ENCODE results near the gene SCTR.

The SCTR gene

DNA sequence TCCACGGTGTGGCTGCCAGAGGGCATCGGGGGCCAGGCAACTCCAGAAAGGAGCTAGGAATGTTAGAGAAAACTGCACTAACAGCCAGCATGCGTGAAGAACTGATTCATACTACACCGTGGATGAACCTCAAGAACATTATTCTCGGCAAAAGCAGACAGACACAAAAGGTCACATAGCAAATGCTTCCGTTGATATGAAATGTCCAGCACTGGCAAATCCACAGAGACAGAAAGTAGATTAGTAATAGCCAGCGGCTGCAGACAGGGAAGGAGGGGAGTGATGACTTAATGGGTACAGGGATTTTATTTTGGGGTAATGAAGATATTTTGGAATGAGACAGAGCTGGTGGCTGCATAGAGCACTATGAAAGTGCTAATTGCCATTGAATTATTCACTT is 37.4 kb downstream of the SCTR start:
- H3K27me3 Mint-ChIP-seq = no peaks in the 10 kb centered on the region
- no peaks in the 10 kb centered on the region for H3K36me3 Mint-ChIP-seq (ENCODE audit: low read depth)
- no peak for DNase-seq
- no peaks in the 10 kb centered on the region for H3K4me1 Mint-ChIP-seq
- ATAC-seq = no peak
- no peak overlapping the region for H3K27ac Mint-ChIP-seq
- no peak overlapping the region for H3K4me3 Mint-ChIP-seq
- no peaks in the 10 kb centered on the region for H3K9me3 Mint-ChIP-seq

DNA sequence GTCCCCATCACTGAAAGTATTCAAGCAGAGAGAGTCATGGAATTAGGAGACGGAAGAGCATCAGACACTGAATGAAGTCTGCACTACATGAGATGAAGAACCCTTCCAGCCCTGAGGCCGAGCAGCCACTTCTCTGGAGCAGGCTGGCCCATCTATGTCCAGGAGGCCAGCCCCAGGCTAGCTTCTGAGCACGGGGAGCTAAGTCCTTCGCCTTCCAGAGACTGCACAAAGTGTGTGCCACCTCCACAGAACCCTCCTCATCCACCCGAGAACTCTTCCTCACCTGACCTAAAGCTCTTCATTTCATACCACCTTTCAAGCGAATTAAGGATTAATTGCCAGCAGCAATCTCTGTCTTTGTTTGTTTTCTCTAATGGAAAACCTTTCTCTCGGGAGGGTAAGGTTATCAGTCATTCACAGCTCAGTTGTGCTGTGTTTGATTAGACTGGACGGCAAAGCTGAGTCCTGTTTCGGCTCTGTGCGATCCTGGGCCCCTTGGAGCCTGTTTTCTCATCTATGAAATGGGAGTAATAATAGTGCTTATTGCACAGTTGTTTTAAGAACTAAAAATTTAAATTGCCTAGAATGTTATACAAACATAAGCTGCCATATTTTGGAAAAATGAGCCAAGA is 38.0 kb downstream of the SCTR start:
- DNase-seq (no peak), ATAC-seq (no peak)
- H3K9me3 Mint-ChIP-seq = no peaks in the 10 kb centered on the region
- H3K36me3 Mint-ChIP-seq (ENCODE audit: low read depth) = no peaks in the 10 kb centered on the region
- no peak overlapping the region for H3K4me3 Mint-ChIP-seq
- H3K27me3 Mint-ChIP-seq = no peaks in the 10 kb centered on the region
- H3K27ac Mint-ChIP-seq = no peak overlapping the region
- H3K4me1 Mint-ChIP-seq = no peaks in the 10 kb centered on the region

DNA sequence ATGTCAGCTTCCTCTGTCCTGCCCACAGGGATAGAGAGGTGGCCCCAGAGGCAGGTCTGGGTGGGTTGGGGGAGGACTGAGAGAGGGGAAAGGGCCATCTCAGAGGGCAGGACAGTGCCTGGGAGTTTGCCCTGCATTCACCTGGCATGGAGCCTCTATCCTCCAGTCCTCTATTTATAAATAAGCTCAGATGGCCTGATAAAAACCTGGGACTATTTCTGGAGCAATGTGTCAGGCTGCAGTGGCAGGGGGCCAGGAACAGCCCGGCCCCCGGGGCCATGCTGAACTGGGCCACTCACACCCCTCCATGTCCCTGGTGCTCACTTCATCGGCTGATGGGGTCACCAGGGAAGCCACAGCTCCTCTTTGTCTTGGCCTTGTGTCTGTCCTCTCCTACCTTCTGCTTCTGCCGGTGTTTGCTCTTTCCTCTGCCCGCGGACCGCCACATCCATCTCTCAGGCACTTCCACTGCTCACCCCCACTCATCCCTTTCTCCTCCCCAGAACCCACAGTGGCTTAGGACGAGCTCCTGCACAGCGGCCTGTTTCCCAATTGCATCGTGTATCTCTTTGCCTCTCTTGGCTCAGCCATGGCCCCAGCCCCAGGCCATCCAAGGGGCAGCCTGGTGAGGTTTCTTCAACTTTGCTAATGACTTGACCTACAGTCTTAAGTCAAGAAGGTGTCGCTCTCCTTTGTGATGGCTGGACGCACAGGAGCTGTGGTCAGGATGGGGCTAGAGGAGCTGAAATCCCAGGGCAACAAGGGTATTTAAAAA is 38.8 kb downstream of the SCTR start:
- ATAC-seq = no peak
- no peaks in the 10 kb centered on the region for H3K27me3 Mint-ChIP-seq
- no peak for DNase-seq
- no peak overlapping the region for H3K4me3 Mint-ChIP-seq
- no peaks in the 10 kb centered on the region for H3K36me3 Mint-ChIP-seq (ENCODE audit: low read depth)
- H3K4me1 Mint-ChIP-seq = no peaks in the 10 kb centered on the region
- H3K27ac Mint-ChIP-seq = no peak overlapping the region
- no peaks in the 10 kb centered on the region for H3K9me3 Mint-ChIP-seq

DNA sequence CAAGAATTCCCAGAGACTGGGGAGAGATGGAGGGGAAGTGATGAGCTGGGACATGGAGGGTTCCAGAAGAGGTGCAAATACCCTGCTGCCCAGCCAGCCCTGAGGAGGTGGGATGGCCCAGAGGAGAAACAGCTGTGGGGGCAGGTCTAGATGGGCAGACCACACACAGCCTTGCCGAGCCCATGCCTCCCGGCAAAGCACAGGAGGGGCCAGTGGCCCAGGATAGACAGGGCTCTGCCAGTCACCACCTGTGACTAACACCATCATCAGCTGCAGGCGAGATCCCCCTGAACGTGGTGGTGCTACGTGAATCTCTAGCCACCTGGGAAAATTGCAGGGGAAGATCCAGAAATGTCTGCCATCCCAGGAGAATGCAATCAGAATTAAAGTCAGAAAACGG is 39.4 kb downstream of the SCTR start:
- no peak for ATAC-seq
- Mint-ChIP-seq H3K36me3 (ENCODE audit: low read depth) (no peaks in the 10 kb centered on the region), H3K9me3 (no peaks in the 10 kb centered on the region), H3K27ac (no peak overlapping the region), H3K27me3 (no peaks in the 10 kb centered on the region), H3K4me1 (no peaks in the 10 kb centered on the region), H3K4me3 (no peak overlapping the region)
- DNase-seq = no peak

DNA sequence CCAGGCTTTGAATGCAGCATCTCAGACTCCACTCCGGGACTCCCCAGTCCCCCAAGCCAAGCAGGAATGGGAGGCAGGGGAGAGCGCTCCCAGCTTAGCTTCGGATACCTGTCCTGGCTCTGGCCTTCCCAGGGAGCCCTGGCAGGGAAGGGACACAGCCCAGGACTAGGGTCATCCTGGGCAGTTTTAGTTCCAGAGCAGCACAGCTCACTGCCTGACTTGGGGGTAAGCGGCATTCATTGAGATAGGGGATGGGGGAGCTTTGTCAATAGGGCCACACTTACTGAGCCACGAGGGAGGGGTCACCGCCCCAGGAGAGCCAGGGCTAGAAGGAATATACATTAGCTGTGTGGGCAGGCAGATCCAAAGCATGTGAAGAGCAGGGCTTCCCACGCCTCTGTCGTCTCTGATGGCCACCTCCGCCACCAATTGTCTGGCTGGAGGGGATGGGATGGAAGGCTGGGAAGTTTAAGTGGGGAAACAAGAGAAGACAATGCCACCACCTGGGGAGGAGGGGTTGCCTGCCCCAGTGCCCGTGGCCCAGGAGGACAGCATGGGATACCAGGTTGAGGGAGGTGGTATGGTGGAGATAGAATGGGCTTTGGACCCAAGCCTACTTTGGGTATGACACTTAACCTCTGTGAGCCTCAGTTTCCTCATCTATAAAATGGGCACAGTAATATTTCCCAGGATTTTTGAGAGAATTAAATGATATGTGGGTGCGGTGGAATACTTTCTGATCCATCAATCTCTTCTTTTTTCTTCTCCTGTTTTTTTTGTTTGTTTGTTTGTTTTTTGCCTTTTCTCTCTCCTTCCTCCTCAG is 40.2 kb downstream of the SCTR start:
- ATAC-seq (no peak), DNase-seq (no peak)
- Mint-ChIP-seq H3K4me1 (no peaks in the 10 kb centered on the region), H3K9me3 (no peaks in the 10 kb centered on the region), H3K4me3 (no peak overlapping the region), H3K36me3 (ENCODE audit: low read depth) (no peaks in the 10 kb centered on the region), H3K27me3 (no peaks in the 10 kb centered on the region), H3K27ac (no peak overlapping the region)

DNA sequence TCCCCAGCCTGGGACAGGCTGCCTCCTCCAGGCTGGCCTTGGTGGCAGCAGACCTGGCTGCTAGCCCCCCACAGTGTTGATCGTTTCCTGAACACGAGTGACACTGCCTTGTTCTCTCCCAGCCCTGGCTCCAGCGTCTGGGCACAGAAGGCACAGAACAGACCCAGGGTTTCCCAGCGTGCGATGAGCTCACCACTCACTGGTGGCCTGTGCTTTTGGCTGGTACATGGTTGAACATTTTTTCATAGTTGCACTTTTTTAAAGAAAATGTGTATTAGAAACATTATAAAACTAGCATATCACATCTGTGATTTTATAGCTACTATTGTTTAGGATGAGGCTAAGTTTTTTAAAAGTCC is 40.9 kb downstream of the SCTR start:
- Mint-ChIP-seq H3K9me3 (no peaks in the 10 kb centered on the region), H3K4me1 (no peaks in the 10 kb centered on the region), H3K27me3 (no peaks in the 10 kb centered on the region), H3K27ac (no peak overlapping the region), H3K36me3 (ENCODE audit: low read depth) (no peaks in the 10 kb centered on the region), H3K4me3 (no peak overlapping the region)
- no peak for DNase-seq
- ATAC-seq = no peak

DNA sequence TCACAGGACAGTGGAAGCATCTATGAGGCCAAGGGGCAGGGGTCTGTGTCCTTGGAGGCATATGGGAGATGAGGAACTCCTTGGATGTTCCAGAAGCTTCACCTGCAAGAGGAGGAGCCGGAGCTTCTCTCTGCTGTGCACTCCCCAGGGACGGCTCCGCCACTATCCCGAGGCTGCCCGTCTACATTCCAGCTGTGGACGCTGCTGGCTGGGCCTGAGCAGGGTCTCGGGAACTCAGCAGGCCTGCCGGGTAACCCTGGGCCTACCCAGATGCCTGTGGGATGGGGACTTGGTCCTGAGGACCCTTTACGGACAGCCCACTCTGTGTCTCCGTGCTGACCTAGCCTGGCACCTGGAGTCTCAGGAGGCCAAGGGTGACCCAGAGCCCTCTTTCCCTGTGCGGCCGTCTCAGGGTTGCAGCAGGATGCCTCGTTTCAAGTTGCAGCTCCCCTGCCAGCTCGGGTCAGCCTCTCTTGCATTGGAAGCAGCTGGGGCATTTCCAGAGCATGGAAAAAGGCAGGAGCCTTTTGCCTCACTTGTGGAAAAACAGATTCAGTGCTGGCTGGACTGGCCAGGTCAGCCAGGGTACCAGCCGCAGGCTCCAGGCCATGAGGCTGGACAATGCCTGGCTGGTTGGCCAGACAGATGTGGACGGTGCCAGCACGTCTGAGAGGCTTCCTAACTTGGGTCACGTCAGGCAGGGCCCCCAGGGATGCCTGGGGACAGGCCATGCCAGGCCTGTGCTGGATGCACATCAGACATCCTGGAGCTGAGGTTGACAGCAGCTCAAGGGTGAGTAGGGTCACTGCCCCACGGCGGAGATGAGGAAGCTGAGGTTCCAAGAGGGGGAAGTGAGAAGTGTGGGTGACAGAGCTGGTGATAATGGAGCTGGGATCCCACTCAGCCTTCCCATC is 41.5 kb downstream of the SCTR start:
- Mint-ChIP-seq H3K4me1 (no peaks in the 10 kb centered on the region), H3K27me3 (no peaks in the 10 kb centered on the region)
- ATAC-seq = no peak

DNA sequence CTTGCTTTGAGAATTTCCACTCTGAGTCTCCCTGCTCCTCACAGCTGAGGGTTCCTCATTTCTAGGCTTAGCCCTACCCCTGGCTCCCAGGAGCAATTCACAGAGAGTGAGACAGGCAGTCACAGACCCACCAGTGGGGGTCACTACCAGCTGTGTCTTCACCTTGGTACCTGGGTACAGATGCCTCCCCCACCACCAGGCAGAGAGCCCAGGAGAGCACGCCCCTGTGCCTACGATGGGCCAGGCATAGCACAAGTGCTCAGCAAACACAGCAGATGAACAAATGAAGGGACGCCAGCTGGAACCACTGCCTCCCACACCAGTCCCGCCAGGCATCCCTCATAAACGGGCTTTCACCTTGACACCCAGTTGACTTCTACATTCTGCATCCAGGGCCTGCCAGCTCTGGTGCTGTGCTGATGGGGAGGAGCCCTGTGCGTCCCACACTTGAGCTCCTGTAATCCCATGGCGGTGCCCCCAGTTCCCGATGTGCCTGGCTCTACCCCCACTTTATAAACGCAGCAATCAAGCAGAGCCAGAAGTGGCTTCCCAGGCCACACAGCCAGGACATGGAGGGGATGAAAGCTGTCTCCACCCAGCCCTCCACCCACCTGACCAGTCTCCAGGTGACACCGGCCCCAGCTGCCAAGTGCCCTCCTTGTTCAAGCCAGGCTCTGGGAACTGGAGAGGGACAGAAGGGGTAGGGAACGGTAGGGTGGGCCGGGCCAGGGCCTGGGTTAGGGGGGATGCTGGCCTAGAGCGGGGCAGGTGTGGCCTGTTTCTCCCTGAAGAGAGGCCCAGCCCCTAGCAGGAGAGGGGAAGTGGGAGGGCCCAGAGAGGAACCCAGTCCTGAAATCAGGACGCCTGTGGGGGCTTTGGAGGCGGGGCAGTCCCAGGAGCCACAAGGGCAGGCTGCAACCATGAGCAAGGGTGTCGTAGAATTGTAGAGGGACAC is 42.5 kb downstream of the SCTR start:
- H3K27ac Mint-ChIP-seq = no peak overlapping the region
- DNase-seq = no peak
- ATAC-seq = no peak
- H3K4me1 Mint-ChIP-seq = no peaks in the 10 kb centered on the region
- H3K36me3 Mint-ChIP-seq (ENCODE audit: low read depth) = no peaks in the 10 kb centered on the region
- H3K9me3 Mint-ChIP-seq = no peaks in the 10 kb centered on the region
- no peak overlapping the region for H3K4me3 Mint-ChIP-seq
- H3K27me3 Mint-ChIP-seq = no peaks in the 10 kb centered on the region

More for the DNA sequence above, 41.5 kb downstream of the SCTR start:
- no peaks in the 10 kb centered on the region for H3K9me3 Mint-ChIP-seq
- no peak overlapping the region for H3K4me3 Mint-ChIP-seq
- no peak for DNase-seq
- H3K27ac Mint-ChIP-seq = no peak overlapping the region
- H3K36me3 Mint-ChIP-seq (ENCODE audit: low read depth) = no peaks in the 10 kb centered on the region

DNA sequence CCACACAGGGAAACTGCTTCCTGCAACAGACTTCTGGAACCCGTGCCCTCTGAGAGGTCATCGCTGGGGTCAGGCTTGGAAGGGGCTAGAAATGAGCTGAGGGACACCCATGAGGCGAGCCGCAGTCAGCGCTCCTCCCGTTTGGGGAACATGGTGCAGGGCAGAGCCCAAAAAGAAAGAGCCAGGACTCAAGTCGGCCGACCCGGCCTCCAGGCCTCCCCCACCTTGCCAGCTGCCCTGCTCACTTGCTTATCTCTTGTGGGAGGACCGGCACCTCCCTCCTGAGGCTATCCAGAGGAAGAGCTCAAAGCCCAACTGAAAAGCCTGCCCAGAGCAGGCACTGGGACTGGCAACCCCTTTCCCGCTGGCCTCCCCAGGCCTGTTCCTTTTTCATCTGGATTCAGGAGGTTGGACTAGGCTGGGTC is 43.6 kb downstream of the SCTR start:
- Mint-ChIP-seq H3K27ac (no peak overlapping the region), H3K9me3 (no peaks in the 10 kb centered on the region), H3K27me3 (peaks cover 4% of the 10 kb centered on the region), H3K36me3 (ENCODE audit: low read depth) (no peaks in the 10 kb centered on the region), H3K4me1 (no peaks in the 10 kb centered on the region), H3K4me3 (no peak overlapping the region)
- DNase-seq (no peak), ATAC-seq (no peak)

DNA sequence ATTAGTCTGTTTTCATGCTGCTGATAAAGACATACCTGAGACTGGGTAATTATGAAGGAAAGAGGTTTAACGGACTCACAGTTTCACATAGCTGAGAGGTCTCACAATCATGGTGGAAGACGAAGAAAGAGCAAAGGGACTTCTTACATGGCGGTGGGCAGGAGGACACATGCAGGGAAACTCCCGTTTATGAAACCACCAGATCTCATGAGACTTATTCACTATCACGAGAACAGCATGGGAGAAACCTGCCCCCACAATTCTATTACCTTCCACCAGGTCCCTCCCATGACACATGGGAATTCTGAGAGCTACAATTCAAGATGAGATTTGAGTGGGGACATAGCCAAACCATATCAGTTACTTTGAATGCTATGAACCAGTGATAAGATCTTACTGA is 44.1 kb downstream of the SCTR start:
- peaks cover 4% of the 10 kb centered on the region for H3K27me3 Mint-ChIP-seq
- DNase-seq (no peak), ATAC-seq (no peak)
- H3K9me3 Mint-ChIP-seq = no peaks in the 10 kb centered on the region
- no peak overlapping the region for H3K4me3 Mint-ChIP-seq
- no peak overlapping the region for H3K27ac Mint-ChIP-seq
- no peaks in the 10 kb centered on the region for H3K36me3 Mint-ChIP-seq (ENCODE audit: low read depth)
- H3K4me1 Mint-ChIP-seq = no peaks in the 10 kb centered on the region

DNA sequence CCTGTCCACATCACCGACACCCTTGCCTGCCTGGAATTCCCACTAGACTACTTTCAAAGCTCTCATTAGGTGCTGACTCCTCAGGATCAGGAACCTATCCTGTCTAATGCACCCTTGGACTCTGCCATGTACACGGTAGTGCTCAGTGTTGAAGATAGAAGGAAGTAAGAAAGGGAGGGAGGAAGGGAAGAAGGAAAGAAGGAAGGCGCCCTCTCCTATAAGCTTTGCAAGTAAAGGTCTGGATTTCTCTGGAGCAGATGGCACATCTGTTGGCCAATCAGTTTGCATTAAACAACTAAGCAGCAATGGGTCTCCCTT is 45.3 kb downstream of the SCTR start:
- ATAC-seq = no peak

DNA sequence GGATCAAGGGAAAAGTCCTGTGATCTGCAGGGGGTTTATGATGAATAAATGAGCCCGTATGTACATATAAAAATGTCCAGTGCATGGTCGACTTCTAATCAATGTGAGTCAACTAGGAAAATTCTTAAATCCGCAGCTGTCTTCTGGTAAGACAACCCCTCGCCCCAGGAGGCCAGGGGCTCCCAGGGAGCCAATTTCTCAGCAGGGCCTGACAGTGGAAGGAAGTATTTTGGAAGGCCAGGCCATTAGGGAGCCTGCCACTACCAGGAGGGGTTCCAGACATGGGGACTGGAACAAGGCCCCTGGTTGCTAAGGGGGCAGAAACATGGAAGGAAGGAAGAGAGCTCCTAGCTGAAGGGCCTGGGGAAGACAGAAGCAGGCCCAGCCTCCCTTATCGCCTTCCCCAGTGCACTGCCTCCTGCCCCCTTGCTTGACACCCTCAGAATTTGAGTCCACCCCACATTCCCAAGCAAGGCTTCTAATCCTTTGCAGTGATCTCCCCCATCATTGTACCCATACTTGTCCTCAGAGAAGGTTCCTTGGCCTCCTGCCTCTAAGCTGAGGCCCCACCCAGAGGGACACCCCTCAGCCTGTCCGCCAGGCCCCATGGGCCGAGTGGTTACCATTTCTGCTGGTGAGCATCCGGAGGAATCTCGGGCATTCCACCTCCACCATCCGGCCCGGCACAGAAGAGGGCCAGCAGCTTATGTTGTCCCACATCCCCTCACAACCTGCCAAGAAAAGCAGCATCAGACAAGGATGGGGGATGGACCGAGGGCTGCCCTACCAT is 45.9 kb downstream of the SCTR start:
- H3K4me1 Mint-ChIP-seq = no peaks in the 10 kb centered on the region
- ATAC-seq (no peak), DNase-seq (no peak)
- H3K4me3 Mint-ChIP-seq = no peak overlapping the region
- no peaks in the 10 kb centered on the region for H3K9me3 Mint-ChIP-seq
- peaks cover 4% of the 10 kb centered on the region for H3K27me3 Mint-ChIP-seq
- H3K36me3 Mint-ChIP-seq (ENCODE audit: low read depth) = no peaks in the 10 kb centered on the region
- H3K27ac Mint-ChIP-seq = no peak overlapping the region

More for the DNA sequence above, 45.3 kb downstream of the SCTR start:
- Mint-ChIP-seq H3K9me3 (no peaks in the 10 kb centered on the region), H3K36me3 (ENCODE audit: low read depth) (no peaks in the 10 kb centered on the region), H3K4me3 (no peak overlapping the region), H3K27me3 (peaks cover 4% of the 10 kb centered on the region), H3K27ac (no peak overlapping the region), H3K4me1 (no peaks in the 10 kb centered on the region)
- no peak for DNase-seq

DNA sequence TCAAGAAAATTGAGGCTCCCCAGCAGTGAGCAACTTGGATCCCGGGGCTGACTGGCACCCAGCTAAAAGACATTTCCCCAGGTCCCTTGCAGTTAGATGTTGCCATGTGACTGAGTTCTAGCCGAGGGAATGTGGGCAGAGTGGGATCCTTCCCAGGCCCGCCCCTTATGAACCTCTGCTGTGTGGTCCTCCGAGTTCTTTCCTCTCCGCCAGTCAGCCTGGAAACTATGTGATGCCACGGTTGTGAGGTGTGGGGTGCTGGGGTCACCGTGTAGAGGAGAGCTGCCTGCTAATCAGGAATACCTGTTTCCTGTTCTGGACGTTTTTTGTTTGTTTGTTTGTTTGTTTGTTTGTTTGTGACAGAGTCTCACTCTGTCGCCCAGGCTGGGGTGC is 47.2 kb downstream of the SCTR start:
- no peak for ATAC-seq
- H3K27ac Mint-ChIP-seq = no peak overlapping the region
- H3K4me3 Mint-ChIP-seq = no peak overlapping the region
- no peak for DNase-seq
- no peaks in the 10 kb centered on the region for H3K4me1 Mint-ChIP-seq
- no peaks in the 10 kb centered on the region for H3K36me3 Mint-ChIP-seq (ENCODE audit: low read depth)
- H3K9me3 Mint-ChIP-seq = no peaks in the 10 kb centered on the region
- H3K27me3 Mint-ChIP-seq = peaks cover 4% of the 10 kb centered on the region
